ENCODE measurements around the gene AKAP12.

The AKAP12 gene

DNA sequence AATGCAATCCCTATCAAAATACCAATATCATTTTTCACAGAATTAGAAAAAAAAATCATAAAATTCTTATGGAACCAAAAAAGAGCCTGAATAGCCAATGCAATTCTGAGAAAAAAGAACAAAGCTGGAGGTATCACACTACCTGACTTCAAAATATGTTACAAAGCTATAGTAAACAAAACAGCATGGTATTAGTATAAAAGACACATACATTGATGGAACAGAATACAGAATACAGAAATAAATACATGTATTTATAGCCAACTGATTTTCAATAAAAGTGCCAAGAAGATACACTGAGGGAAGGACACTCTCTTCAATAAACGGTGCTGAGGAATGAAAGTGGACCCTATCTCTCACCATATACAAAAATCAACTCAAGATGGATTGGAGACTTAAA, 28.7 kb upstream of the AKAP12 start:
- Histone ChIP-seq H3K4me3 (ENCODE audit: insufficient read depth, low read depth, low read length, poor library complexity, severe bottlenecking) (no peak overlapping the region), H3K36me3 (ENCODE audit: control insufficient read depth, insufficient read depth, low read length) (no peaks in the 10 kb centered on the region), H3K4me1 (ENCODE audit: control insufficient read depth, insufficient read depth, low read length, poor library complexity, severe bottlenecking) (no peaks in the 10 kb centered on the region), H3K9me3 (ENCODE audit: control insufficient read depth, low read length) (no peaks in the 10 kb centered on the region), H3K27ac (ENCODE audit: insufficient read depth, low read length, poor library complexity, severe bottlenecking) (no peak overlapping the region), H3K27me3 (replicated peaks; ENCODE audit: control insufficient read depth, insufficient read depth, low read length, poor library complexity, severe bottlenecking) (no peaks in the 10 kb centered on the region)
- no peak for DNase-seq

DNA sequence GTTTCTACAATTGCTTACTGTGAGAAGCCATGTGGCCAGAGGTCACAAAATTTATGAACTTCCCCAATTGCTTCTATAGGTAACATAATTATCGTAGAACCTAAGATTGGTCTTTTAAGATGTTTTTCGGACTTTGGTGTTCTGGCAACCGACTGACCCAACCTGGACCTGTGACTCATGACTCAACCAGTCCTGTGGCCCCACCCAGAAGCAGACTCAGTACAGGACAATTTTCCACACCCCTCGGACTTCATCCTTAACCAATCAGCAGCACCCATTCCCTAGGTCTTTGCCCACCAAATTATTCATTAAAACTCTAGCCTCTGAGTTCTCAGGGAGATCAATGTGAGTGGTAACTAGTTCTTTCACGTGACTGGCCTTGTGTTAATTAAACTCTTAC, 26.4 kb upstream of the AKAP12 start:
- Histone ChIP-seq H3K4me3 (ENCODE audit: insufficient read depth, low read depth, low read length, poor library complexity, severe bottlenecking) (no peak overlapping the region), H3K4me1 (ENCODE audit: control insufficient read depth, insufficient read depth, low read length, poor library complexity, severe bottlenecking) (no peaks in the 10 kb centered on the region), H3K9me3 (ENCODE audit: control insufficient read depth, low read length) (no peaks in the 10 kb centered on the region), H3K36me3 (ENCODE audit: control insufficient read depth, insufficient read depth, low read length) (no peaks in the 10 kb centered on the region), H3K27ac (ENCODE audit: insufficient read depth, low read length, poor library complexity, severe bottlenecking) (no peak overlapping the region), H3K27me3 (replicated peaks; ENCODE audit: control insufficient read depth, insufficient read depth, low read length, poor library complexity, severe bottlenecking) (no peaks in the 10 kb centered on the region)
- DNase-seq, result no peak

DNA sequence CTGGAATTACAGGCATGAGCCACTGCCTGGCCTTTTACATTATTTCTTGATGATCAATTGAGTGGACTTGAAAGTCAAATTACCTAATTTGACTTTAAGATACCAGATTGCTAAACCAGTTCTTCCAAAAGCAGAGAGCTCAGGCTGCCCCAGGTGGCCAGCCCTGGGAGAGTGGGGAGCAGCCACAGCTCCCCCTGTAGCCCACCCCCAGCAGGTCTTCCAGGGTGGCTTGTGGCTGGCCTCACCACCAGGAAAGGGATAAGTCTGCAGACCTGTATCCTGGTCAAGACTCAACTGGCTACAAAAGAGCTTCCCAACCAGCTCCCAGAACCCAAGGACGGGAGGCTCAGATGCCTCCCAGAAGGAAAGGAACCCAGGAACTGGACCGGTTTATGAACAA, 23.8 kb upstream of the AKAP12 start:
- Histone ChIP-seq H3K4me1 (ENCODE audit: control insufficient read depth, insufficient read depth, low read length, poor library complexity, severe bottlenecking) (no peaks in the 10 kb centered on the region), H3K27me3 (replicated peaks; ENCODE audit: control insufficient read depth, insufficient read depth, low read length, poor library complexity, severe bottlenecking) (no peaks in the 10 kb centered on the region), H3K36me3 (ENCODE audit: control insufficient read depth, insufficient read depth, low read length) (no peaks in the 10 kb centered on the region), H3K27ac (ENCODE audit: insufficient read depth, low read length, poor library complexity, severe bottlenecking) (no peak overlapping the region), H3K4me3 (ENCODE audit: insufficient read depth, low read depth, low read length, poor library complexity, severe bottlenecking) (no peak overlapping the region), H3K9me3 (ENCODE audit: control insufficient read depth, low read length) (no peaks in the 10 kb centered on the region)
- no peak for DNase-seq

DNA sequence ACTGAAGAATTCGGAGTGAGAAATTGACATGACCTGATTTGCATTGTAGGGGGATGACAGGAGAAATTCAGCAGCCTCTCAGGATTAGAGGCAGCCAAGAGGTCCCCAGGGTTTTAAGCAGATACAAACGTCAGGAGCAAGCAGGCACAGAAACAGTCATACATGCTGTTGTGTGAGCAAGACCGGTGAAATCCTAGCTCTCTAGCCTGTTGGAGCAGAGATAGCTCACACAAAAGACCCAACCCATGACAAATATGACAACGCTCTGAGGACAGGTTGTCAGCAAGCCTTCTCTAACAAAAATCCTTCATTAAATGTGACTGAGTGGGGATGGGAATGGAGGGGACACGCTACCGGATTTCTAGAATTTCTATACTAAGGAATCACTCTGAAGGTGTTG, 23.0 kb upstream of the AKAP12 start:
- Histone ChIP-seq H3K27me3 (replicated peaks; ENCODE audit: control insufficient read depth, insufficient read depth, low read length, poor library complexity, severe bottlenecking) (no peaks in the 10 kb centered on the region), H3K36me3 (ENCODE audit: control insufficient read depth, insufficient read depth, low read length) (no peaks in the 10 kb centered on the region)

DNA sequence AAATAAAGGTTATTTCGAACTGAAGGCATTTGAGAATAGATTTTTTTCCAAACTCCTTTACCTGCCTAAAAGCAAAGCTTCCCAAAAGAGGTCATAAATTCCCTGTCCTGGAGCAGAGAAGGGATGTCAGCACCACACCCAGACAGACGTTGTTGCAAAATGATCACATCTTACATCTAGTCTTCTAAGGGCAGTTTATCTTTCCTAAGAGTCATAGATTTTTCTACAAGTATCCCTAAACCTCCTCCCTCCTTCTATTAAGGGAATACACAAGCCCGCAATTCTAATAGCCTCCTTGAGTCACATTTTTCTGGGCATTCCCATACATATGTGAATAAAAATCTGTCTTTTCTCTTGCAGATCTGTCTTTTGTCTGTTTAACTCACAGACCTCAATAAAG, 20.6 kb upstream of the AKAP12 start:
- Histone ChIP-seq H3K36me3 (ENCODE audit: control insufficient read depth, insufficient read depth, low read length) (no peaks in the 10 kb centered on the region), H3K9me3 (ENCODE audit: control insufficient read depth, low read length) (no peaks in the 10 kb centered on the region), H3K27me3 (replicated peaks; ENCODE audit: control insufficient read depth, insufficient read depth, low read length, poor library complexity, severe bottlenecking) (no peaks in the 10 kb centered on the region), H3K4me3 (ENCODE audit: insufficient read depth, low read depth, low read length, poor library complexity, severe bottlenecking) (no peak overlapping the region), H3K4me1 (ENCODE audit: control insufficient read depth, insufficient read depth, low read length, poor library complexity, severe bottlenecking) (no peaks in the 10 kb centered on the region), H3K27ac (ENCODE audit: insufficient read depth, low read length, poor library complexity, severe bottlenecking) (no peak overlapping the region)
- no peak for DNase-seq

More for the DNA sequence above, 23.0 kb upstream of the AKAP12 start:
- Histone ChIP-seq H3K27ac (ENCODE audit: insufficient read depth, low read length, poor library complexity, severe bottlenecking) (no peak overlapping the region), H3K4me1 (ENCODE audit: control insufficient read depth, insufficient read depth, low read length, poor library complexity, severe bottlenecking) (no peaks in the 10 kb centered on the region), H3K4me3 (ENCODE audit: insufficient read depth, low read depth, low read length, poor library complexity, severe bottlenecking) (no peak overlapping the region), H3K9me3 (ENCODE audit: control insufficient read depth, low read length) (no peaks in the 10 kb centered on the region)
- no peak for DNase-seq

DNA sequence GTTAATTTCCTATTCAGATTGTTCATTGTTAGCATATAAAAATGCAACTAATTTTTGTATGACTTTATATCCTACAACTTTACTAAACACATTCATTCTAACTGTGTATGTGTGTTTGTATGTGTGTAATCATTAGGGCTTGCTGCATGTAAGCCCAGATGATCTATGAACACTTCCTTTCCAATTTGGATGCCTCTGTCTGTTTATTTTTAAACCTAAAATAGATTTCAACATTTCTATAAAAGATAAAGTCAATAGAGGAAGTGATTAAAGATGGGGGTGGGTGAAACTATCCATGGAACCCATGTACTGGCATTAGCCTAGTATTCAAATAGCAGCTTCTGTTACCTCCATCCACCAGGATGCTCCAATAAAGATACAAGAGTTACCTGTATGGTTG, 15.7 kb upstream of the AKAP12 start:
- H3K36me3 ChIP-seq (ENCODE audit: control insufficient read depth, insufficient read depth, low read length), result no peaks in the 10 kb centered on the region
- no peak overlapping the region for H3K4me3 ChIP-seq (ENCODE audit: insufficient read depth, low read depth, low read length, poor library complexity, severe bottlenecking)
- no peaks in the 10 kb centered on the region for H3K27me3 ChIP-seq (replicated peaks; ENCODE audit: control insufficient read depth, insufficient read depth, low read length, poor library complexity, severe bottlenecking)
- DNase-seq, result no peak
- H3K4me1 ChIP-seq (ENCODE audit: control insufficient read depth, insufficient read depth, low read length, poor library complexity, severe bottlenecking), result no peaks in the 10 kb centered on the region
- no peak overlapping the region for H3K27ac ChIP-seq (ENCODE audit: insufficient read depth, low read length, poor library complexity, severe bottlenecking)
- H3K9me3 ChIP-seq (ENCODE audit: control insufficient read depth, low read length), result no peaks in the 10 kb centered on the region

DNA sequence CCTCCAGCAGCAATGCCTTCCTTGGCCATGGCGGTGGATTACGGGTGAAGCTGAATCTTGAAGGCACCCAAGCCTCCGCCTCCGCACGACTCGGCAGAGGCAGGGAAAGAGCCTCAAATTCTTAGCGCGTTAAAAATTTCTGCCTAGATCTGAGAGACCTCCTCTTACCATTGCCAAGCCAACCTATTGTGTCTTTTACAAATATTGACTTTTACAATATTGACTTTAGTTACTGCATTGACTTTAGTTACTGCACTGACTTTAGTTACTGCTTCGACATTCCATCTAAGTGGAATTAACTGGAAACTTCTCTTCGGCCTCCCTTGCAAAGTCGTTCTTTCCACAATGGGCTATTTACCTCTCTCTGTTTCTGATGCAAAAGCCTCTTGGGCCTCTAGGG, 13.8 kb upstream of the AKAP12 start:
- Histone ChIP-seq H3K9me3 (ENCODE audit: control insufficient read depth, low read length) (no peaks in the 10 kb centered on the region), H3K27ac (ENCODE audit: insufficient read depth, low read length, poor library complexity, severe bottlenecking) (no peak overlapping the region), H3K36me3 (ENCODE audit: control insufficient read depth, insufficient read depth, low read length) (no peaks in the 10 kb centered on the region), H3K4me1 (ENCODE audit: control insufficient read depth, insufficient read depth, low read length, poor library complexity, severe bottlenecking) (no peaks in the 10 kb centered on the region), H3K4me3 (ENCODE audit: insufficient read depth, low read depth, low read length, poor library complexity, severe bottlenecking) (no peak overlapping the region), H3K27me3 (replicated peaks; ENCODE audit: control insufficient read depth, insufficient read depth, low read length, poor library complexity, severe bottlenecking) (no peaks in the 10 kb centered on the region)
- DNase-seq, result no peak

DNA sequence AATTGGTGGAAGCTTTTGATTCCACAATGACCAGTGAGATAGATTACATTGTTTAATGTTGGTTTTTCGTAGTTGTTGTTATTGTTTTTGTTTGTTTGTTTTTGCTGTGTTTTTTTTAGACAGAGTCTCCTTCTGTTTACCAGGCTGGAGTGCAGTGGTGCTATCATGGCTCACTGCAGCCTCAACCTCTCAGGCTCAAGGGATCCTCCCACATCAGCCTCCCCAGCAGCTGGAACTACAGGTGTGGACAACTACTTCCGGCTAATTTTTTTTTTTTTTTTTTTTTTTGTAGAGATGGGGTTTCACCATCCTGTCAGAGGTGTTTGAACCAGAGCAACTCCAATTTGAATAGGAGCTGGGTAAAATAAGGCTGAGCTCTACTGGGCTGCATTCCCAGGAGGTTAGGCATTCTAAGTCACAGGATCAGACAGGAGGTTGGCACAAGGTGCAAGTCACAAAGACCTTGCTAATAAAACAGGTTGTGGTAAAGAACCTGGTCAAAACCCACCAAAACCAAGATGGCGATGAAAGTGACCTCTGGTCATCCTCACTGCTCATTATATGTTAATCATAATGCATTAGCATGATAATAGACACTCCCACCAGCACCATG, 10.9 kb upstream of the AKAP12 start:
- no peak overlapping the region for H3K4me3 ChIP-seq (ENCODE audit: insufficient read depth, low read depth, low read length, poor library complexity, severe bottlenecking)
- H3K27me3 ChIP-seq (replicated peaks; ENCODE audit: control insufficient read depth, insufficient read depth, low read length, poor library complexity, severe bottlenecking), result no peaks in the 10 kb centered on the region
- no peak overlapping the region for H3K27ac ChIP-seq (ENCODE audit: insufficient read depth, low read length, poor library complexity, severe bottlenecking)
- H3K4me1 ChIP-seq (ENCODE audit: control insufficient read depth, insufficient read depth, low read length, poor library complexity, severe bottlenecking), result no peaks in the 10 kb centered on the region
- H3K9me3 ChIP-seq (ENCODE audit: control insufficient read depth, low read length), result no peaks in the 10 kb centered on the region
- no peaks in the 10 kb centered on the region for H3K36me3 ChIP-seq (ENCODE audit: control insufficient read depth, insufficient read depth, low read length)
- DNase-seq, result no peak

DNA sequence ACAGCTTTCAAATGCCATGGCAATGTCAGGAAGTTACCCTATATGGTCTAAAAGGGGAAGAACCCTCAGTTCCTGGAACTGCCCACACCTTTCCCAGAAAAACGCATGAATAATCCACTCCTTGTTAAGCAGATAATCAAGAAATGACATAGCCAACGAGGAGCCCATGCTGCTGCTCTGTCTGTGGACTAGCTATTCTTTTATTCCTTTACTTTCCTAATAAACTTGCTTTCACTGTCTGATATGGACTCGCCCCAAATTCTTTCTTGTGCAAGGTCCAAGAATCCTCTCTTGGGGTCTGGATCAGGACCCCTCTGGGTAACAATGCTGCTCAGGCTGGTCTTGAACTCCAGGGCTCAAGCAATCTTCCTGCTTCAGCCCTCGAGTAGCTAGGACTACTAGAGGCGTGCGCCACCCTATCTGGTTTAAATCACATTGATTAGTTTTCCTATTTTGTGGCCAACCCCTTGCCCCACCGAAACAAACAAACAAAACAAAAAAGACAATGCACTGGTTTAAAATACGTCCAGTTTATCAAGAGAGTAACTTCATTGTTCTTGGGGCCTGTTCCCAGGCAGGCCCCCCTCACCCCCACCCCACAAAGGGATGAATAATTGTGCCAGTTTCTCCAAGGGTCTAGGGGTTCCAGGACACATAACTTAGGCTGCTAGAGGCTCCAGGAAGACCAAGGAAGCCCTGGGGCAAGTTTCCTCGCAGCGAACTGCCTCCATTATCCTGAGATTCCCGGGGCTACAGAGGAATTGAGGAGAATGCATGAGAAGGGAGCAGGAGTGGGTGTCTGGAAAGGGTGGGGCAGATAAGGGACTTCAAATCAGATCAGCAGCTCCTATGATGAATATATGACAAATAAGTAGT, 10.1 kb upstream of the AKAP12 start:
- H3K27me3 ChIP-seq (replicated peaks; ENCODE audit: control insufficient read depth, insufficient read depth, low read length, poor library complexity, severe bottlenecking), result no peaks in the 10 kb centered on the region
- no peak for DNase-seq

DNA sequence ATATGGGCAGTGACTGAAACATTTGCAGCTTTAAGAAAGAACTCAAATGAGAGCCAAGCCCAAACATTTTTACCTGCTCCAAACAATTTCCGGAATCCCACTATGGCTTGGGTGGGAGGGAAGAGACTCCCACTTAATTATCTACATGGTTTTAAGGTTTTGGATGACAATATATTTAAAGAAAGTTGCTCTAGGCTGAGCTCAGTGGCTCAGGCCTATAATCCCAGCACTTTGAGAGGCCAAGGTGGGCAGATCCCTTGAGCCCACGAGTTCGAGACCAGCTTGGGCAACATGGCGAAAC, 9.5 kb upstream of the AKAP12 start:
- Histone ChIP-seq H3K4me3 (ENCODE audit: insufficient read depth, low read depth, low read length, poor library complexity, severe bottlenecking) (no peak overlapping the region), H3K36me3 (ENCODE audit: control insufficient read depth, insufficient read depth, low read length) (no peaks in the 10 kb centered on the region), H3K9me3 (ENCODE audit: control insufficient read depth, low read length) (no peaks in the 10 kb centered on the region), H3K27ac (ENCODE audit: insufficient read depth, low read length, poor library complexity, severe bottlenecking) (no peak overlapping the region), H3K4me1 (ENCODE audit: control insufficient read depth, insufficient read depth, low read length, poor library complexity, severe bottlenecking) (no peaks in the 10 kb centered on the region), H3K27me3 (replicated peaks; ENCODE audit: control insufficient read depth, insufficient read depth, low read length, poor library complexity, severe bottlenecking) (no peaks in the 10 kb centered on the region)
- DNase-seq, result no peak

More for the DNA sequence above, 10.1 kb upstream of the AKAP12 start:
- no peak overlapping the region for H3K27ac ChIP-seq (ENCODE audit: insufficient read depth, low read length, poor library complexity, severe bottlenecking)
- H3K4me1 ChIP-seq (ENCODE audit: control insufficient read depth, insufficient read depth, low read length, poor library complexity, severe bottlenecking), result no peaks in the 10 kb centered on the region
- H3K4me3 ChIP-seq (ENCODE audit: insufficient read depth, low read depth, low read length, poor library complexity, severe bottlenecking), result no peak overlapping the region
- H3K36me3 ChIP-seq (ENCODE audit: control insufficient read depth, insufficient read depth, low read length), result no peaks in the 10 kb centered on the region
- H3K9me3 ChIP-seq (ENCODE audit: control insufficient read depth, low read length), result no peaks in the 10 kb centered on the region

Measured in effector memory CD4-positive, alpha-beta T cell (primary cell).